ENCODE data around the gene KRT74.

Gene KRT74

DNA sequence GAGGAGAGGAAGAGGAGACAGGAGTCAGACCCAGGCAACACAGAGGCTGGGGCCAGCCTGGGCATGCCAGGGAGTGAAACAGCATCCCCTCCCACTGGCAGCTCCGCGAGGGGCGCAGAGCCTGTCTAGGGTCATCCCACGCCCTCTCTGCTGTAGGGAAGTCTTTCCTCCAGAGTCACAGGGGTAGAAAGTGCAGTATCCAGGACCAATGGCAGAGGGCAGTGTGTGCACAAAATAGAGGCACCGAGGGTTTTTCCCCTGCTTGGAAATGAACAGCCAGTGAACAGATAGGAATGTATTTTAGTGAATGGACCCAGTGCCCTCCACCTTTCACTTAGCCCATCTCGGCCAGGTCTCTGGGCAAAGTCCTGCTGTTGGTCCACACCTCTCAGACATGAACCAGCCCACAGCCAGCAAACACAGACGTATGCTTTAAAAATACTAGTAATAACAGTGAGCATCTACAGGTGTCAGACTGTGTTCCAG lies 9.4 kb upstream of the KRT74 start:
- DNase-seq (ENCODE audit: low read depth): peak; percentile 80
- H3K36me3 ChIP-seq (ENCODE audit: control insufficient read depth, insufficient read depth, low read length, severe bottlenecking): no peaks in the 10 kb centered on the region
- no peak overlapping the region for H3K4me3 ChIP-seq (ENCODE audit: low read length)
- H3K4me1 ChIP-seq (ENCODE audit: control insufficient read depth, insufficient read depth, low read length): no peaks in the 10 kb centered on the region
- H3K9ac ChIP-seq (ENCODE audit: low read length): no peak overlapping the region
- no peaks in the 10 kb centered on the region for H3K9me3 ChIP-seq (ENCODE audit: control insufficient read depth, low read length)
- H3K27me3 ChIP-seq (replicated peaks; ENCODE audit: control insufficient read depth, insufficient read depth, low read length): peaks cover 38% of the 10 kb centered on the region

DNA sequence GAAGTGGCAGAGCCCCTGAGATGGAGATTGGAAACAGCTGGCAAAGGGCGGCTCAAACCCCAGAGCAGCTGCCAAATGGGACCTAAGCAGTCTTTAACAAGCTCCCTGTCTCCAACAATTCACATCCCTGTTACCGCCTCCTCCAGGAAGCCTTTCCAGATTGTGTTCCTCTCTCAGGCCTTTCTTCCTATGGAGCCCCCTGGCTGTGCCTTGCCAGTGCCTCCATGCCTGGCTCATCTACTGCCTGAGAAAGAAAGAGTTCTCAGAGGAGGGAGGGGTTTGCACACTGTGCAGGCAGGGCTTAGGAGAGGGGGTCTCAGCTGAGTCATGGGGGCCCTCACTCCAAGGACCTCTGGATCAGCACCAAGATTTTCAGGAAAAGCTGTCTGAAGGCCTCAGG lies 8.8 kb upstream of the KRT74 start:
- no peak overlapping the region for H3K4me3 ChIP-seq (ENCODE audit: low read length)
- no peak overlapping the region for H3K9ac ChIP-seq (ENCODE audit: low read length)
- no peak for DNase-seq (ENCODE audit: low read depth)
- H3K36me3 ChIP-seq (ENCODE audit: control insufficient read depth, insufficient read depth, low read length, severe bottlenecking): no peaks in the 10 kb centered on the region
- peaks cover 36% of the 10 kb centered on the region for H3K27me3 ChIP-seq (replicated peaks; ENCODE audit: control insufficient read depth, insufficient read depth, low read length)
- no peaks in the 10 kb centered on the region for H3K9me3 ChIP-seq (ENCODE audit: control insufficient read depth, low read length)
- H3K4me1 ChIP-seq (ENCODE audit: control insufficient read depth, insufficient read depth, low read length): no peaks in the 10 kb centered on the region

DNA sequence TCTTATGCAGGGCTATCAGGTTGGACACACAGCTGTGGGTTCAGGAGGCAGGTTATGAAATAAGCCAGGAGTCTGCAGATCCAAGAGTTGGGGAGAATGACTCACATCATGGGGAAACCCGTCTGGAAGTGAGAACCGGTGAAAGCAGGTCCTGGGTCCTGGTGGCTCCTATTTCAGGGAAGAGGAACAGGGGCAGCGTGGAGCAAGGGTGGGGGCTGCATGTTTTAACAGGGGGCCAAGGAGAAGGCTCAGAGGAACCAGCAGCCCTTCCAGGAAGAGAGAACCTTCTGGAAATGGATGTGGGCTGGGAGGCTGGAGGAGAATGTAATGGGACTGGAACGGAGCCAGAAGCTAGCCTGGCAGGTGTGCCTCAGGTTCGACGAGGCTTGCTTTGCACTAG lies 7.8 kb upstream of the KRT74 start:
- no peaks in the 10 kb centered on the region for H3K4me1 ChIP-seq (ENCODE audit: control insufficient read depth, insufficient read depth, low read length)
- no peaks in the 10 kb centered on the region for H3K36me3 ChIP-seq (ENCODE audit: control insufficient read depth, insufficient read depth, low read length, severe bottlenecking)
- H3K4me3 ChIP-seq (ENCODE audit: low read length): no peak overlapping the region
- peaks cover 30% of the 10 kb centered on the region for H3K27me3 ChIP-seq (replicated peaks; ENCODE audit: control insufficient read depth, insufficient read depth, low read length)
- H3K9me3 ChIP-seq (ENCODE audit: control insufficient read depth, low read length): no peaks in the 10 kb centered on the region
- peak; percentile 15 for DNase-seq (ENCODE audit: low read depth)
- no peak overlapping the region for H3K9ac ChIP-seq (ENCODE audit: low read length)

GRCh38 chr12:52581066-52581465 lies 7.4 kb upstream of the KRT74 start:
- no peaks in the 10 kb centered on the region for H3K4me1 ChIP-seq (ENCODE audit: control insufficient read depth, insufficient read depth, low read length)
- no peaks in the 10 kb centered on the region for H3K9me3 ChIP-seq (ENCODE audit: control insufficient read depth, low read length)
- H3K9ac ChIP-seq (ENCODE audit: low read length): no peak overlapping the region
- no peak for DNase-seq (ENCODE audit: low read depth)
- H3K27me3 ChIP-seq (replicated peaks; ENCODE audit: control insufficient read depth, insufficient read depth, low read length): peaks cover 29% of the 10 kb centered on the region
- H3K4me3 ChIP-seq (ENCODE audit: low read length): no peak overlapping the region
- H3K36me3 ChIP-seq (ENCODE audit: control insufficient read depth, insufficient read depth, low read length, severe bottlenecking): no peaks in the 10 kb centered on the region

DNA sequence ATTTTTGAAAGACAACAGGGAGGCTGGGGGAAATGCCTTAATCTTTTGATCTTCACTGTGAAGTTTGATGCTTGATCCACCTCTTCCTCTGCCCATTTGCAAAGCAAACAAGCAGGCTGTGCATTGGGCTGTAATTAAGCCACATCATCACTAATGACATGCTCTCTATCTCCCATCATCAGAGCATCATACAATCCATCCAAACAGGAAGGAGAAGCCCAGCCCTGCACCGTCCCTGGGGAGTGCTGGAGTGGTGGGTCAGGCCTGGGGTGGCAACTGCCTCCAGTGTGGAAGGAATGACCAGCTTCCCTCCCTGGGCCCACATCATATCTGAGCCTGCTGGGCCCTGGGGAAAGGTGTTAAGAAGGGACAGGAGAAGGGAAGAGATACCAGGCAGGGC lies 6.9 kb upstream of the KRT74 start:
- Histone ChIP-seq H3K4me3 (ENCODE audit: low read length) (no peak overlapping the region), H3K4me1 (ENCODE audit: control insufficient read depth, insufficient read depth, low read length) (no peaks in the 10 kb centered on the region), H3K9ac (ENCODE audit: low read length) (no peak overlapping the region), H3K9me3 (ENCODE audit: control insufficient read depth, low read length) (no peaks in the 10 kb centered on the region), H3K36me3 (ENCODE audit: control insufficient read depth, insufficient read depth, low read length, severe bottlenecking) (no peaks in the 10 kb centered on the region), H3K27me3 (replicated peaks; ENCODE audit: control insufficient read depth, insufficient read depth, low read length) (peaks cover 34% of the 10 kb centered on the region)
- no peak for DNase-seq (ENCODE audit: low read depth)

DNA sequence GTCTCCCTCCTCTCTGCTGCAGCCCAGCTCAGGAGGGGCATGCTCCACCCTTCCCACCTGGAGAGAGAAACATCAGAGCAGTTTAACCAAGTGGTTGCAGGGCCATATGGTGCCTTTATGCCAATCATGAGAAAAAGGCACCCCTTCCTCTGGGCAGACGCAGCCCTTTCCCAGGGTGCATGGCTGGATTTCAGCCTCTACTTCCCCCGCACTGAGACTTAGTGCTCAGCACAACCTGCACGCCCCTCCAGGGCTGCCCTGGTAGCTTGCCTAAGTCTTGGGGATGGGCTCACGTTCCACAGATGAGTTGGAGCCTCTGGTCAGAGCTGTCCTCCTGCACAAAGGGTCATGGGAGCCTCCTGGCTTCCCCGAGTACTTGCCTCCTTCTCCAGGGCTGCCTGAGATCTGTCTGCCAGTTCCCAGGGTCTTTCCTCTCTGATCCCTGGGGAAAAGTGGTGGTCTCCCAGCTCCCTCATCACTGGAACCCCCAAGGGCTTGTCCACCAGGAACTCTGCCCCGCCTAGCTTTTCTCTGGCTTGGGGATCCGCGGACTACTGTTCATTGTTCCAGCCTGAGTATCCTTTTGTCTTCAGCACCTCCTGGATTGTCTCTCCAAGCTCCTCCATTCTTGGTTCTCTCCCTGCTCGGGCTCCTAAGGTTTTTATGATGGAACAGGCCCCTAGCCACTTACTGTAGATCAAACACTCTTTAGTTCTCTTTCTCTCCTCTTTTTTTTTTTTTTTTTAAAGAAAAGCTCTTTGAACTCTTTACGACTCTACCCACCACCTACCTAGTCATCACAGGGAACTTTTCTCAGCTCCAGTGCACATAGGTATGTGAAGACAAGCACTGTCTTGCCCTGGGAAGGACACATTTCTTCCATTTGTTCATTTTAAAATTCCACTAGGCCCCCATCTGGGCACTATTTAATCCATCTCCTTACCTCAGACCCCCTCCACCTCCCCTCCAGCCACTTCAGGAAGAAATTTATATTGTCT lies 6.1 kb upstream of the KRT74 start:
- H3K27me3 ChIP-seq (replicated peaks; ENCODE audit: control insufficient read depth, insufficient read depth, low read length): peaks cover 39% of the 10 kb centered on the region
- DNase-seq (ENCODE audit: low read depth): no peak
- no peaks in the 10 kb centered on the region for H3K9me3 ChIP-seq (ENCODE audit: control insufficient read depth, low read length)
- no peaks in the 10 kb centered on the region for H3K36me3 ChIP-seq (ENCODE audit: control insufficient read depth, insufficient read depth, low read length, severe bottlenecking)
- H3K9ac ChIP-seq (ENCODE audit: low read length): no peak overlapping the region
- H3K4me3 ChIP-seq (ENCODE audit: low read length): no peak overlapping the region
- no peaks in the 10 kb centered on the region for H3K4me1 ChIP-seq (ENCODE audit: control insufficient read depth, insufficient read depth, low read length)

- no peaks in the 10 kb centered on the region for H3K36me3 ChIP-seq (ENCODE audit: control insufficient read depth, insufficient read depth, low read length, severe bottlenecking)
- H3K9ac ChIP-seq (ENCODE audit: low read length): no peak overlapping the region
- H3K27me3 ChIP-seq (replicated peaks; ENCODE audit: control insufficient read depth, insufficient read depth, low read length): peaks cover 49% of the 10 kb centered on the region
- no peak overlapping the region for H3K4me3 ChIP-seq (ENCODE audit: low read length)
- no peaks in the 10 kb centered on the region for H3K9me3 ChIP-seq (ENCODE audit: control insufficient read depth, low read length)
- no peaks in the 10 kb centered on the region for H3K4me1 ChIP-seq (ENCODE audit: control insufficient read depth, insufficient read depth, low read length)
- no peak for DNase-seq (ENCODE audit: low read depth)
Measured at GRCh38 chr12:52578469-52578868, 4.8 kb upstream of the KRT74 start.

DNA sequence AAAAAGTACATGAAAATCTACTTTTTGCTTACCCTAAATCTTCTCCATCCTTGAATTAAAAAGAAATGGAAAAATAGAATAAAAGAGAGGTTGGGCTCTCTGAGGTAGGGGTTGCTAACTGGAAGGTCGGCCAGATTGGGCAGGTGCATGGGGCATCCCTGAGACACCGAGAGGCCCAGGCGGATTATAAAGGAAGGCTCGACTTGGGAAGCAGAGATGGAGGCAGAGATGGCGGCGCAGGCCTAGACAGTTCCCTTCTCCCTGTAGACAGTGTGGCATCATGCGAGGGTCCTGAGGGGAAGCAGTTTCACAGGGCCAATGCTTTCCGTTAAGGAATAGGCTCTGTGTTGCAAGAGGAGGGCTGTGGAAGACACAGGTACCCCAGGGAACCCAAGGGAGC lies 3.7 kb upstream of the KRT74 start:
- H3K9ac ChIP-seq (ENCODE audit: low read length): no peak overlapping the region
- H3K4me3 ChIP-seq (ENCODE audit: low read length): no peak overlapping the region
- no peaks in the 10 kb centered on the region for H3K4me1 ChIP-seq (ENCODE audit: control insufficient read depth, insufficient read depth, low read length)
- H3K27me3 ChIP-seq (replicated peaks; ENCODE audit: control insufficient read depth, insufficient read depth, low read length): peaks cover 56% of the 10 kb centered on the region
- H3K9me3 ChIP-seq (ENCODE audit: control insufficient read depth, low read length): no peaks in the 10 kb centered on the region
- H3K36me3 ChIP-seq (ENCODE audit: control insufficient read depth, insufficient read depth, low read length, severe bottlenecking): no peaks in the 10 kb centered on the region
- no peak for DNase-seq (ENCODE audit: low read depth)

GRCh38 chr12:52575948-52576347 lies 2.3 kb upstream of the KRT74 start:
- Histone ChIP-seq H3K27me3 (replicated peaks; ENCODE audit: control insufficient read depth, insufficient read depth, low read length) (peaks cover 69% of the 10 kb centered on the region), H3K9me3 (ENCODE audit: control insufficient read depth, low read length) (no peaks in the 10 kb centered on the region), H3K4me1 (ENCODE audit: control insufficient read depth, insufficient read depth, low read length) (no peaks in the 10 kb centered on the region), H3K9ac (ENCODE audit: low read length) (no peak overlapping the region), H3K4me3 (ENCODE audit: low read length) (no peak overlapping the region), H3K36me3 (ENCODE audit: control insufficient read depth, insufficient read depth, low read length, severe bottlenecking) (no peaks in the 10 kb centered on the region)
- no peak for DNase-seq (ENCODE audit: low read depth)

DNA sequence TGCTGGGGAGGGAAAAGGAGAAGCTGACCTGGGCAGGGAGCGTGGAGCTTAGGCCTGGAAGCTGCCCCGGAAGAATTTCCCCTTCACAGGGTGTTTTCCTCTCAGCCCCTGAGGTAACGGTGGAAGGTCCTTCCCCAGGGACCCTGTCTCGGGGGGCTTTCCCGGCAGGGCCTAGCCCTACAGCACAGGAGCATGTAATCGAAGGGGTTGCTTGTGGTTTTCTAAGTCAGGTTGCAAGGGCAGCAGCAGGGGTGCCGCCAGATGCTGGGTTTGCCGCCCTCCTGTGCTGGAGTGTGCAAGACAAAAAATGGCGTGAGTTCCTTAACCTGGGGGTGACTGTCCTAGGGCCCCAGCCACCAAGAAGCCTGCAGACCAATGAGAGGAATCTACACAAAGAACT lies 1.6 kb upstream of the KRT74 start:
- no peaks in the 10 kb centered on the region for H3K4me1 ChIP-seq (ENCODE audit: control insufficient read depth, insufficient read depth, low read length)
- no peak overlapping the region for H3K4me3 ChIP-seq (ENCODE audit: low read length)
- no peak overlapping the region for H3K9ac ChIP-seq (ENCODE audit: low read length)
- no peak for DNase-seq (ENCODE audit: low read depth)
- no peaks in the 10 kb centered on the region for H3K9me3 ChIP-seq (ENCODE audit: control insufficient read depth, low read length)
- H3K27me3 ChIP-seq (replicated peaks; ENCODE audit: control insufficient read depth, insufficient read depth, low read length): peaks cover 71% of the 10 kb centered on the region
- H3K36me3 ChIP-seq (ENCODE audit: control insufficient read depth, insufficient read depth, low read length, severe bottlenecking): no peaks in the 10 kb centered on the region

DNA sequence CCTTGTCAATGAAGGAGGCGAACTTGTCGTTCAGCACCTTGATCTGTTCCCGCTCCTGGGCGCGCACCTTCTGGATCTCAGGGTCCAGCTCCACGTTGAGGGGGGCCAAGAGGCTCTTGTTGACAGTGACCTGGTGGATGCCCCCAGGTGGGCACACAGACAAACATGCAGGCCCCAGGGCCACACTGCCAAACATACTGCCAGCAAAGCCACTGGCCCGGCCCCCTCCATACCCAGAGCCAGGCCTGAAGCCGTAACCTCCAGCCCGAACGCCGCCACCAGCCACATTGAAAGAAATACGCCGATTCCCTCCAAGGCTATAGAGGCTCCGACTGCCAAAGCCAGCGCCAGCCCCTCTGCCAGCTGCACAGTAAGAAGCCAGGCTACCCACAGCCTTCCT lies 337 bp downstream of the KRT74 start:
- DNase-seq (ENCODE audit: low read depth): no peak
- H3K36me3 ChIP-seq (ENCODE audit: control insufficient read depth, insufficient read depth, low read length, severe bottlenecking): no peaks in the 10 kb centered on the region
- H3K9ac ChIP-seq (ENCODE audit: low read length): no peak overlapping the region
- peaks cover 76% of the 10 kb centered on the region for H3K27me3 ChIP-seq (replicated peaks; ENCODE audit: control insufficient read depth, insufficient read depth, low read length)
- H3K9me3 ChIP-seq (ENCODE audit: control insufficient read depth, low read length): no peaks in the 10 kb centered on the region
- H3K4me3 ChIP-seq (ENCODE audit: low read length): no peak overlapping the region
- no peaks in the 10 kb centered on the region for H3K4me1 ChIP-seq (ENCODE audit: control insufficient read depth, insufficient read depth, low read length)

All from adipocyte (in vitro differentiated cells).